ENCODE data around the gene ITPK1.
A peak's percentile ranks its signal among the peaks of the same experiment; 100 is the strongest.
"Not testable (repeated sequence)": the region's sequence is repeated elsewhere in the genome, so short reads cannot be mapped to it uniquely, and the experiment has no call there.

Gene ITPK1

DNA sequence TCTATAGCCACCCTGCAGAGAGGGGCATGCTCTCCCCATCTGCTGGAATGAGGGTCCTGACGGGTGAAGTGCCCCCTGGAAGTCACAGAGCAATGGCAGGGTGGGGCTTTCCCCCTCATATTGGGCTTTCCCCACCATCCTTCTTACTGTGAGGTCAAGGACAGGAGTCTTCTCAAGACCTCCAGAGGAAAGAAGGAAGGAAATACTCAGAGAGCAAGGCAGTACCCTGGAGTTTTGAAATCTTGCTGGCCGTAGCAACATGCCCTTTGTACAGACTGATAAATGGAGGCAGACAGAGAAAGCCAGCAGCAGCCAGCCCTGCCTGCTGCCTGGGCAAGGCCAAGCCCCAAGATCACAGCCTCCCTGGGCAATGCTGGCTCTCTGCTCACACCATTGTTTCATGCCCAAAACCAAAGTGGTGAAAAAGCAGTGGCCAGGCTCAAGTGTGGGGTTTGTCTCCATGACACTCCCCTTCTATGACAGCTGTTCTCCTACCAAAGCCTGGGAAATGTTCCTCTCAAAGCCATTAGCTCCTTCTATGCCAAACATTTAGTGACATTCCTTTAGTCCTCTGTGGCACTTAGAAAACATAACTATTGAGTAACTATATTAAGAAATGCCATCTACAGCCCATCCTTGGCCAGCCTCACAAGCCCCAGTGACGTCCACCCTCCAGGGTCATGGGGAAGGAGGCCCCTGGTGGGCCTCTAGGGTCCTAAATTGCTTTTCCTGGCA is 13.2 kb upstream of the ITPK1 start:
- DNase-seq: no peak

DNA sequence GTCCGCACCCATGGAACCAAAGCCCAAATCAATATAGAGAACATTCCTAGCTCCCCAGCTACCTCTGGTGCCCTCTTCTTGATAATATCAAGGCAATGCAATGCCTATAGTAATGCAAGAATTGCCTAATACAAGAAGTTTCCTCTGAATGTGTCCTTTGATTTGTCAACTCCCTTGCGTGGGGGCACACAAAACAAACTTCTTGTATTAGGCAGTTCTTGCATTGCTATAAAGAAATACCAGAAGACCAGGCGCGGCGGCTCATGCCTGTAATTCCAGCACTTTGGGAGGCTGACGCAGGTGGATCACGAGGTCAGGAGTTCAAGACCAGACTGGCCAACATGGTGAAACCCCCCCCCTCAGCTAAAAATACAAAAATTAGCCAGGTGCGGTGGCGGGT is 10.4 kb upstream of the ITPK1 start:
- no peak for DNase-seq

DNA sequence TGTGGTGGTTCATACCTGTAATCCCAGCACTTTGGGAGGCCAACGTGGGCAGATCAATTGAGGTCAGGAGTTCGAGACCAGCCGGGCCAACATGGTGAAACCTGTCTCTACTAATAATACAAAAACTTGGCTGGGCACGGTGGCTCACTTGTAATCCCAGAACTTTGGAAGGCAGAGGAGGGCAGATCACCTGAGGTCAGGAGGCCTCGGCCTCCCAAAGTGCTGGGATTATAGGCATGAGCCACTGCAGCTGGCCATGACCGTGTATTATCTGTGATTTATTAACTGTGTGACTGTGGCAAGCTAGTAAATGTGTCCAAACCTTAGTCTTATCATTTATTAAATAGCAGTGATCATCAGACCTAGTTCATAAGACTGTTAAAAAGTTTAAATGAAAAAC is 7.1 kb upstream of the ITPK1 start:
- no peak for DNase-seq

DNA sequence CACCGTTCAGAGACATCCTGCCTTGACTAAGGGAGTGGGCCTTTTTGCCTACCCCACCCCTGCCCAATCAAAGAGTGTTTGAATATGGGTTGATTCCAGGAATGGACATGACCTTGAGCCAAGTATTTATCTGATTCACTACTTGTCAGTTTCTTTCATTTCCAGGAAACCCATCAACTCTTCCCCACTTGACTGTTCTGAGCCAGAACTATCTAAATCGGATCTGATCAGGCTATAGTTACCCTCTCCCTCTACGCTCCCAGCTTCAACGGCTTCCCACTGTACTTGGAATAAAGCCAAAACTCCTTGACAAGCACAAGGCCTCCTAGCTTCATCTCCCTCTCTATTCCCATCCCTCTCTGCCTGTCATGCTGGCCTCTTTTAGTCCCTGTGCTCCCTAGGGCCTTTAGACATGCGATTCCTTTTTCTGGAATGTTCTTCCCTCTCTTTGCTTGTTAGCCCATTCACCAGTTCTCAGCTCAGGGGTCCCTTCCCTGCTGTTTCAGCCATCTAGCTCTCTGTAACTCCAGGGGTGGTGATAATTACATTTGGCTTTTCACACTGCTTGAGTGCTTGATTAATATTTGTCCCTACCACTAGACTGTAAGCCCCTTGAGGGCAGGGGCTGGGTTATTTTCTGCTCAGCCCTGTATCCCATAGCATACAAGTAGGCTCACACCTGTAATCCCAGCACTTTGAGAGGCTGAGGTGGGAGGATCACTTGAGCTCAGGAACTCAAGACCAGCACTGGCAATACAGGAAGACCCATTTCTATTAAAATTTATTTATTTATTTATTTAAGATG is 5.5 kb upstream of the ITPK1 start:
- DNase-seq: no peak

DNA sequence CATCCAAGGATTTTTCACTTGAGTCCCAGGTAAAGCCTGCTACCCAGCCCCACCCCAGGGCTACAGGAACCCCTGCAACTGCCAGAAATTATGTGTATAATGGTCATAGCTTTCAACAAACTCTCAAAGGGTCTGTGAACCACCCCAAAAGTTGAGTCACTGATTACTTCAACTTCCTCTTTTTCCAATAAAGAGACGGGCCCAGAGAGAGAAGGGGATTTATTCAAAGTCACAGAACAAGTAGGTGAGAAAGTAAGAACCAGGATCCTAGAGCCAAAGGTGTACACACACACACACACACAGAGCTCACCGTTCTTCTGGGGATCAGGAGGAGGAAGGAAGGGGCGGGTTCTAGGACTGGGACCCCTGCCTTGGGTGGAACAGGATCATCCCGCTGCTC is 4.8 kb upstream of the ITPK1 start:
- no peak for DNase-seq

DNA sequence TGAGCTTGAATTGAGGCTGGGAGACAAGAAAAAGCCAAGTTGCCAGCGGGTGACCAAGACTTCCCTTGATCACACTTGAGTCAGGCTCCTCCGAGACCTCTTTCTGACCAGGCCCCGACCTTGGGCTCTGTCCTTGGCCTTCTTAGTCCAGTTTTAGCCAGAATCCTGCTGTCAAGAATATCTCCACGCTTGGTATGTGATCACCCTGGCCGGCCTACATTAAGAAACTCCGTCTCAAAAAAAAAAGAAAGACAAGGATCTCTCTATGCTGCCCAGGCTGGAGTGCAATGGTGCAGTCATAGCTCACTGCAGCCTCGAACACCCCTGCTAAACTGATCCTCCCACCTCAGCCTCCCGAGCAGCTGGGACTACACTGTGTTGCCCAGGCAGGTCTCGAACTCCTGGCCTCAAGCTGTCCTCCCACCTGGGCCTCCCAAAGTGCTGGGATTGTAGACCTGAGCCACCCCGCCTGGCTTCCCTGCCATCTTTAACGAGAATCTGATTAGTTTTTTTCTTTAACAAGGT is 1.0 kb upstream of the ITPK1 start:
- no peak for DNase-seq

DNA sequence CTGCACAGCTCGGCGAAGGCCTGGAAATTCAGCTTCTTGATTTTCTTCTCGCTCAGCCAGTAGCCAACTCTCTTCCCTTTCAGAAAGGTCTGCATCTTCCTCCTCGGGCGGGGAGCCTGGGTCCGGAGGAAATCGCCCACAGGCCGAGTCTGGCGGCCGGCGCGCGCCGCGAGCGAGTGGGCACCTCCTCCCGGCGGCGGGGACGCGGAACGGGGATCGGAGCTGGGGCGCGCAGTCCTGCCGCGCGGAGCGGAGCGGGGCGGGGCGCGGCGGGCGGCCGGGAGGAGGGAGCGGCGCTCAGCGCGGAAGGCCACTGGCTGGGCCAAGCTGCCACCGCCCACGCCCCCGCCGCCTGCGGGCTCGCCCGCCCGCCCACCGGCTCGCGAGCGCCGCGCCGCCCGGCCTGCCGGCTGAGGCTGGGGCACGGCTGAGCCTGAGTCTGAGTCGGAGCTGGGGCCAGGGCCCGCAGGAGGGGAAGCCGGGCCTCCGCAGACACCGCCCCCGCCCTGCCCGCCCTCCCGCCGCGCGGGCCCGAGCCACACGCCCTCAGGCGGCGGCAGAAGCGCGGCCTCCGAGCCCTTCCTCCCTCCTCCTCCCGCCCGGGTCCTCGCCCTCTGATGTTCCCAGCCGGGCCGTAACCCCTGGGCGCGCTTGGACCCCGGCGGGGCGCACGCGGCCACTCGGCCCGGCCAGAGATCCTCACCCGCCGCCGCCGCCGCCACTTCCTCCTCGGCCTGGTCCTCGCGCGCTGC is 480 bp downstream of the ITPK1 start:
- DNase-seq: peak; percentile 89

DNA sequence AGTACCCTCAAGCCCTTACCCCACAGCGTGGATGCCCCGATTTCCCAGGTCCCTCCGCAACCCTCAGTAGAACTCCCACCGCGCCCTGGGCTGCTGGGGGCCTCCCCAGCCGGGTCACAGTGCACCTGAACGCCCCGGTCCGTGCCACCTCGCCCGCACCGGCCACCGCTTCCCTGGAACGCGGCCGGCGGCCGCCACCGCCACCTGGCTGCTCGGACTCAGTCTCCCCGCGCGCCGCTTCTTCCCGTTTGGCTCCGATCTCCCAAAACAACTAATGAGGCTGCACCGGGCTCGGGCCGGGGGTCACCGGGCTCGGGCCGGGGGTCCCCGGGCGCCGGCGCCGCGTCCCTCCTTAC is 1.0 kb downstream of the ITPK1 start:
- DNase-seq: no peak

DNA sequence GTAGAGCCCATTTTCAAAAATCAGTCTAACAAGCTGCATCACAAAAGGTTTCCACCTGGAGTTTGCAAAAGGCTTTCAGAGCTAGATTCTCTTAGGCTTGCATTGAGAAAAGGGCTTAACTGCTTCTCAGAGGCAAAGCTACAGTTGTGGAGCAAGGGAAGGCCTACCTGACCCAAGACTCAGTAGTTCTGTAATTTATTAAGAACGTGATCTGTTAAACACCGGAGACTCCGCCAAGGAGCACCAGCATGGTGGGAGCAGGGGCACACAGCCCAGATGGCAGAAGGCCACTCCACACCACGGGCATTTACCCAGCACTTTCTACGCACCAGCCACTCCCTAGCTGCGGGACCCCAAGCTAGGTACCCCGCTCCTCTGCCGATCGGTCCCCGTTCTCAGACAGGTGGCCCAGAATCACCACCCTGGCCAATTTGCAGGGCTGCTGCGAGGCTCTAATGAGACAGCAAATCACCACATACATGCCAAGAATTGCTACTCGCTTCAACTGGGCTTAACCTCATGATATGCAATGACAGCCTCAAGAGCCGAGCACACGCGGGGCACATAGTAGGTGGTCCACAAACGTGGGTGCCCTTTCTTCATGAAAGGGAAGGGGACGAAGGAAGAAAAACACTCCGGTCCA is 1.5 kb downstream of the ITPK1 start:
- DNase-seq: no peak

DNA sequence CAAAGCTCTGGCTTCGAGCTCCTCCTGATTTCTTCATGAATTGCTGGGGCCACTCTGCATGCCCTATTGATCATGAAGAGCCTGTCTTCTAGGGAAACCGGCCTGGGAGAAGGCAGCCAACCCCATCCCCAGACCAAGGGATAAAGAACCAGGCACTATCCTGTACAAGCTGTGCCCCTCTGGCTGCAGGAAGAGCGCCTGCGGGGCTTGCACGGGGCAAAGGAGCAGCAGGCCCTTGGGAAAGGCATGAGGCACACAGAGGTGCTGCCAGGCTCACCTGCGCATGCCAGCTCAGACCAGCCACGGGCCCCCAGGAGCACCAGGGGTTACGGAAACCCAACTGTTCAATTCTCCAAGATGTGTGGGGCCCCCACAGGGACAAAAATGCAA is 2.1 kb downstream of the ITPK1 start:
- no peak for DNase-seq

DNA sequence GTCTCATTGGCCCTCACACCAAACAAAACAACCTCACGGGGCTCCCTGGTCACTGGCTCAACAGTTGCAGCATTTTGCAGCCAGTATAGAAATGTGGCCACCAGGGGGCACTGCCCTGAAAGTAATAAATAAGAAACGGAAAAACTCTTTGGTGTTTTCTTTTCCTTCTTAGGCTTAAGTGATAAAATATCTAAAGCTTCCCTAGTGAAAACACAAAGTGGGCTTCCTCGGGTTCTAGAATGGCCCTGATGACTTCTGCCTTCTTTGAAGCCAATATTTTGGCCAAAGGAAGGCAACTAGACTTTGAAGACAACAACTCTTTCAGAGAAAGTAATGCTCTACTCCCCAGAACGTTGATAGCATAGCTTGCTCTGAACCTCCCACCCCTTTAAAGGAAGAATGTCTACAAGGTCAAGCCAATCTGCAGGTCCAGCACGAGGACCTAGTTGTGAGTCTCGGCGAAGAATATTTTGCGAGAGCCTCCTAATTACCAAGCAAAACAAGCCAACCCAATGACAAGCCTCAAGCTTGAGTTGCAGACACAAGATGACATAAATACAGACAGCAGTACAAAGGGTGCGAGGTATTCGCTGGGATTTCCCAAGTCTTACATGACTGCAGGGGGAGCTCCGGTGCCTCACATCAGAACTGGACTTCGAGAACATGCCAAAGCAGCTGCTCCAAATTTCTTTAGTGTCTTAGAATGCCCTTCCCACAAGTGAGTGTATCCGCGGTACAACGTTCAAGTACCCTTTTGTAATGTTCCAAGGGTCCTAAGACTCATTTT is 2.6 kb downstream of the ITPK1 start:
- peak; percentile 61 for DNase-seq

DNA sequence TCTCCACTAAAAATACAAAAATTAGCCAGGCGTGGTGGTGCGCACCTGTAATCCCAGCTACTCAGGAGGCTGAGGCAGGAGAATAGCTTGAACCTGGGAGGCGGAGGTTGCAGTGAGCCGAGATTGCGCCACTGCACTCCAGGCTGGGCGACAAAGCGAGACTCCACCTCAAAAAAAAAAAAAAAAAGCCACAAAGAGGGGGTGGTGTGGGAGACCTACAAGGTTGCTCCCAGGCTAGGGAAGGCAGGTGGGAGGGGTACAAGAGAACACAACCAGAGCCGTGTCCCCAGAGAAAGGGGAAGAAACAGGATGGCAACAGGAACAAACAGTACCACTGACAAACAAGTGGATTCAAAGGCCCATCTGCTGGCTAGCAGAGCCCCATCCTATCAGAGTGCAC is 4.2 kb downstream of the ITPK1 start:
- not testable (repeated sequence) for DNase-seq

DNA sequence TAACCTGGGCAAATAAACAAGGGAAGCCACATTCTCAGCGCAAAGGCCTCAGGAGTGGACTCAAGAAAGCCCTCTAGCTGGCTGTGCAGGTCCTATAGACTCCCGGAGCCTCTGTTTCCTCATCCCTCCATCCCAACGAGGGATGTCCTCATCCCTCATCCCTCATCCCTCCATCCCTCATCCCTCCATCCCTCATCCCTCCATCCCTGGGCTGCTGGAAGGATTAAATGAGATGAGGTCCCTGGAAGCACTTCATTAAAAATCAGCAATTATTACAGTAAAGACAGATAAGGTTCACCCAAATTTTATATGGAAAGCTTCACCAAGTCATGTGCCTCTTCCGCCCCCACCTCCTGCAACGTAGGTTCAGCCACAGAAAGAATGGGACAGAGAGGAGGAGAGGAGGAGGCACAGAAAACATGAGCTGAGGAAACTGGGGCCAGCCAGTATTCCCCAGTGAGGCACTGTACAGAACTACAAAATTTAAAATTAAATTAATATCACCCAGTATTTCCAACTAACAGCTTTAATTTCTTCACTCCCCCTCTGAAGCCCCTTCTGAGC is 4.8 kb downstream of the ITPK1 start:
- DNase-seq: no peak

DNA sequence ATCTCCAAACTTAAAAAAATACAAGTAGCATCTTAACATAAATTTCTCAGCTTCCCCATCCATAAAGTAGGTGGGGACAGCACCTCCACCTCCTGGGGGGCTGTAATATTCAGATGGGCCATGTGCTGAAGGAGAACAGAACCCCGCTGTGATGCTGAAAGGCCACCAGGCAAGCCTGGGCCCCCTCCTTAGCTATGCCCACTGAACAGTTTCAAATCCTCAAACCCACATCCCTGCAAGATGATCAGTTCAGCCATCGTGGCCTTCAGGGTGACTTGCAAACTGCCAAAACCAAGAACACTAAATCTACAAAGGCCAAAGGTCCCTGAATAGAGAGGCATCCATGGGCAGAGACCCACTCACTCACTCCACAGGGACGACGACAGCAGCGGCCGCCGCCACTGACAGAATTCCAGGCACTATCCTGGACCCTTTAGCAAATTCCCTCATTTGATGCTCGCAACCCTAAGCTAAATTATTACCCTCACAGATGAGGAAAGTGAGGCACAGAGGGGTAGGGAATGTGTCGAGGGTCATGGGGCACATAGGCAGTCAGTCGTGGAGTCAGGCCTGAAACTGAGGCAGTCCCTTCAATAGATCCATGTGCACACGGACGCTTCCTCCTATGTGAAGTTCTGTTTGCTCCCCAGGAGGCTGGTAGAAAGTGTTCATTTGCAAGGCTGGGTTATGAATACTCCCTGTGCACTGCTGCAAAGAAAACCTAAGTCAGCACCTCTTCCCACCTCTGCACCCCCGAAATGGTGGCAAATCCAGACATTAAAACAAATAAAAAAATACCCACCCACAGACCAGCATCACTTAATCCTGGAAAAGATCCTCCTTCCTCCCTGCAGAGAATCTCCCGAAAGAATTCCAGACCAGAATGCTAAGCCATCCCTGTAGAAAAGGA is 5.9 kb downstream of the ITPK1 start:
- no peak for DNase-seq

DNA sequence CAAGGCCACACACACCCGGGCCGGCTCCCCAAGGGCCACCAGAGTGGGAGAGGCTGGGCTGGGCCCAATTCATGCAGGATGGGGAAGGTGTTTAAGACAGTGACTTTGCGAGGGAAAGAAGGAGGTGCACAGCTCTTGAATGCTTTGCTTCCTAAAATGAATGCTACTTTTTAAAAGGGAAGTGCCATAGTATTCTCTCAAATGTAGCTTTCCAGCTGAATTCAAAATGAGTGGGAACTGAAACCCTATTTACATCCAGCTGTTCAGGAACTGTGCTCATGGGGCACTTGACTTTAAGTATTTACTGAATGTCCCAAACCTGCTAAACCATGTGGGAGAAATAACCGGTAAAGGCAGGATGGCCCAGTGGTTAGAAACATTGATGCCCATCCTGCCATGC is 7.6 kb downstream of the ITPK1 start:
- DNase-seq: no peak

DNA sequence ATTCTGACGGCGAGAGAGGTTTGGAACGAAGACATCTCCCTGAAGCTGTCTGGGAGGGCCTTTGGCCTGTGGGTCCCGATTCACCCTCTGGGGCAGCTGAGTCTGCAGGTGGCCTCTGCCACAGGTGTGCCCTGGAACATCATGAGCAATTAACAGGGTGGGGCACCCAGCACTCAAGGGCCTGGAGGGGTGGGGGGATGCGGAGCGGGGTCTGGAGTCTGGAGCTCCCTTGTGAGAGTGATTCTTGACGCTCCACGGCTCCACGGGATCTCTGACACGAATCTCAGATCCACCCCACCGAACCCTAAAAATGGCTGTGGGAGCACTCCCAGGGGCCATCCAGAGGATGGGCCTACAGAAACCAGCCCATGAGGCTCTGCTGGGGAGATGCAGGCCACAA is 8.3 kb downstream of the ITPK1 start:
- DNase-seq: no peak

DNA sequence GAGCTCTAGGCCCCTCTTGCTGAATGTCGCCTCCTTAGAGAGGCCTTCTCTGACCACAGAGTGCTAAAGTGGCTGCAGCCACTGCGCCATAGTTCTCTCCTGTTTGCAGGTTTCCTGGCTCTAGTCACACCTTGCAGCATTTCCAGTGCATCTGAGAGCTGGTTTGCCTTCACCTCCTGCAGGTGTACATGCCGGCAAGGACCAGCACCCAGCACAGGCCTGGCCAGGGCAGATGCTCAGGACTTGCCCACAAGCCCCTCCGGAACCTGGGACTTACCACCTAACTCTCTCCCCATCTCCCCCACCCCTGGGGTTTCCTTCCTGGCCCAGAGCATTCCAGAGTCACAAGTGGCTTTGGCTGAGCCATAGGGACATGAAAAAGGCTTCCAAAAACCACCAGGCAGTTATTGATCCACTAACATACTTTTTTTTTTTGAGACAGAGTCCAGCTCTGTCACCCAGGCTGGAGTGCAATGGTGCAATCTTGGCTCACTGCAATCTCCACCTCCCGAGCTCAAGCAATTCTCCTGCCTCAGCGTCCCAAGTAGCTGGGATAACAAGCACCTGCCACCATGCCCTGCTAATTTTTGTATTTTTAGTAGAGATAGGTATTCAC is 9.1 kb downstream of the ITPK1 start:
- no peak for DNase-seq

DNA sequence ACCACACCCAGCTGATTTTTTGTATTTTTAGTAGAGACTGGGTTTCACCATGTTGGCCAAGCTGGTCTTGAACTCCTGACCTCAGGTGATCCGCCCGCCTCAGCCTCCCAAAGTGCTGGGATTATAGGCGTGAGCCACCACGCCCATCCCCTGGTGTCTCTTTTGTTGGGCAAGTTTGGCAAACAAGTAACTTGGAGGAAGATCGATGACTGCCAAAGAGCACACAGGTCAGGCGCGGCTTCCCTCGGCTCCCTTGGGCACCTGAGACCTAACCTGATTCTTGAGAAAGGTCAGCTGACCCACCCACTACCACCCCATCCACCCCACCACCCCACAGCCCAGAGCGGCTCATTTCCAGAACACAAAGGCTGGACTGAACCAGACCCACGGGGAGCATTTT is 9.9 kb downstream of the ITPK1 start:
- DNase-seq: not testable (repeated sequence)

DNA sequence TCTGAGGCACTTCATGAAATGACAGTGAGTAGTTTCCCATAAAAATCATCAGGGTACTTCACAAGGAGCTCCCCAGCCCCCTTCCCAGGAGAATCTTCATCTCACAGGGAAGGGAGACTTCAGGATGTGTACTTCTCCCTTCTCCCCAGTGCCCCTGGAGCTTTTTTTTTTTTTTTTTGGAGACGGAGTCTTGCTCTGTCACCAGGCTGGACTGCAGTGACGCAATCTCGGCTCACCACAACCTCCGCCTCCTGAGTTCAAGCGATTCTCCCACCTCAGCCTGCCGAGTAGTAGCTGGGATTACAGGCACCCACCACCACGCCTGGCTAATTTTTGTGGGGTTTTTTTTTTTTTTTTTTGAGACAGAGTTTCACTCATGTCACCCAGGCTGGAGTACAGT is 10.4 kb downstream of the ITPK1 start:
- DNase-seq: peak; percentile 51

DNA sequence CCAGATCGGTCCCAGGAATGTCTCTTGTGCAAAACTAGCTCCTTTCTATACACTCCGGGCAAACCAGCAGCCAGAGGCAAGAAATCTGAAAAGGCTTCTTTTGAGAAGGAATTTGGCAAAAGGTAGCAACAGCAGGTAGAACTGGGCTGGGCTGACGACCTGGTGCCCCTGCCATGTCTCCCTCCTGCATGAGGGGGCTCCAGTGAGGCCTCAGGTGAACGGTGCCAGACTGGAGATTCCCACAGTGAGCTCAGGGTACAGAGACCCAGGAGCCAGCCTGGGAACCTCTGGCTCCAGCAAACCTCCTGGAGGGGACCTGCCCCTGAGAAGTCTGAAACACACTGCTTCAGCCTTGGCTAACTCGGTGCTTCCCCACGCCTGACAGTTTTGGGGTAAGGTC is 10.8 kb downstream of the ITPK1 start:
- no peak for DNase-seq

Measured in CD4-positive, alpha-beta T cell treated with Interferon gamma for 1 hour (primary cell).